Glomerular endothelial cell (primary cell): ENCODE results near the gene RIPPLY2. TPM values are rescaled to one million over a fixed set of nuclear protein-coding genes. Genes with fewer than 3 reads are reported as not detected.

Experiments
- DNase-seq: peaks from one replicate; pipeline ENCODE4 v3.0.0-alpha.2; 2011; ENCODE audit warnings: low read depth, low spot score; ENCODE audit errors: extremely low read depth
- total RNA-seq: library from RNA; depleted of rRNA; stranded (reverse); fragments of >200 nt; gene quantifications from 2 replicates; pipeline ENCODE4 v1.2.3, GENCODE V29; 2015

The RIPPLY2 gene
- total RNA-seq, 1 donor from 2014 or later = not detected

DNA sequence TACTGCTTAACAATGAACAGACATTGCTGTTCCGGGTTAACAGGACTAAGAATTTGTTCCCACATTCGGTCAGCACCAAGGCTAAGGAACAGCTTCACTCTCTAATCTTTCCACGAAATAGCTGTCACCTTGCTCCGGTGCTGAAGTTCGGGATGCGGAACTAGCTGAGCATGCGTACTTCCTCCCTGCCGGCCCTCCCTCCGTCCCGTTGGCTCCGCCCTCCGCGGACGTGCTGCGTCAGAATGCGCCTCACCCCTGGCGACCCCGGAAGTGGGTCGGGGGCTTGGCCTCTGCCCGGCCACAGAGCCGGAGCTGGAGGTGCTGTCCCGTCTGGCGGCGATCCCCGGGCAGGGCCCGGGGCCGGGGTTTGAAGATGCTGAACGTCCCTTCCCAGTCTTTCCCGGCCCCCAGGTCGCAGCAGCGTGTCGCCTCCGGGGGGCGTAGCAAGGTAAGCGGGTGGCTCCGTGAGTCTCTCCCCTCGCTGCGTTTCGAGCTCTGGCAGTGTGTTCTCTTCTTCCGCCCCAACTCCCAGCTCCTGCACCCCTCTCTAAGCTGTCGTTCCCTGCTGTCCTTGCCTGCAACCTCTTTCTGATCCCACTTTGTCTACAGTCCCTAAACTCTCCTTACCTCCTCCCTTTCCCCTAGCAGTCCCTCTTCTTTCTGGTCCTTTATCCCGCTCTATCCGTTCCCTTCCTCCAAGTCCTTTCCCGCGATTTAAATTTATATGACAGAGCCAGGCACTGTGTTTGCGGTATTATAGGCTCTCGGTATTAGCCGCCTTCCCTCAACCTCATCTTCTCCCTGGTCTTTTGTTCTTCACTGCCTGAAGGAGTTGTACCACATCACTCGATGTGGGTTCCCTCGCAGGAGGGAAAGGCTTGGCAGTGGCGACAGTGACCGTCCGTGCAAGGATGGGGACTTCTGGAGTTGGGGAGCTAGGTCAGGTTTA lies 6.5 kb downstream of the RIPPLY2 start, which contains the start of gene CYB5R4:
Gene CYB5R4, plus strand, starts transcription at position 280 of the 949 bp plus-strand sequence. Its CDS starts 94 bp downstream, at position 374.
- peak; percentile 76 for DNase-seq

DNA sequence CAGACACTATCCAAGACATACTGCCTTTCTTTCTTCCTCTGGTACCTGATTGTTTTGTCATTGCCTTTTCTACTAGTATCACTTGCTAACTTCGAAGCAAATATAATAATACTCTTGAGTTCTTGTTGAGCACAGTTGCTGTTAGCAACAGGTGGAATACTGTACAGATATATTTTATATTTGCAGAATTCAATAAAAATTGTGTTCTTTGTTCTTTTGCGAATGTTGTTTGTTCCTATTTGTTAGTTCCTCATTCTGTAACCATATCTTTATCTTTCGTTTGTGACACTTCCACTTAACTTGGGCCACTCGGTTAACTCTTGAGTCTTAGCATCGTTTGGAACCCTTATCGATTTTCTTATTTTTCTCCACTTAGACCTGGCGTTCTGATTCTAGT lies 7.2 kb downstream of the RIPPLY2 start:
- no peak for DNase-seq

DNA sequence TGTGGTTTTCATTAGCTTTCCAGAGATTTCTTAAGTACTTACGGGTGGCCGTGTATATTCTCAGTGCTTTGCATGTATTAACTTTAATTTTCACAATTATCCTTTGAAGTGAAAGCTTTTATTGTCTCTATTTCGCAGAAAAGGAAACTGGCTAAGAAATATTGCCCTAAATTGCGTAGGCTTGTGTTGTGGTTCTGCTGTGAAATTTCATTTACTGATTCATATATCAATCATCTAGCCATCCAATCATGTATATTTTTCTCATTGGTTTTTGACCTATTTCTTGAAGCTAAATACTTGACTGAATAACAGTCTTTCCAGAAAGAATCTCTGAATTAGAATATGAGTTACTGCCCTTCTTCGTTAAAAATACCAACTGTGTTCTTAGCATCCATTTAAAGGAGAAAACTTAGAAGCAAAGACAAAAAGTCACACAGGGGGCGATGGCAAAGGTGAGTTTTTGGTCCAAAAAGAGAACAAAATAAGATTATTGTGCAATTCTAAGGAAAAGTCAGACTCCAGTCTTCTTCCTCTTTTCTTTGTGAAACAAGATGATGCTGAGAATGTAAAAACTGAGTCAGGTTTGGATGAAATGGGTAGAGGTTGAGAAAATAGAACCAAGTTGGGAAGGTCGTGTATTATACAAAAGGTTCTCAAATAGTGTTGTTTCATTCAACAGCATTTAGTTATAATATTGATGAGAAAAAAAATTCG lies 7.8 kb downstream of the RIPPLY2 start:
- DNase-seq = no peak

DNA sequence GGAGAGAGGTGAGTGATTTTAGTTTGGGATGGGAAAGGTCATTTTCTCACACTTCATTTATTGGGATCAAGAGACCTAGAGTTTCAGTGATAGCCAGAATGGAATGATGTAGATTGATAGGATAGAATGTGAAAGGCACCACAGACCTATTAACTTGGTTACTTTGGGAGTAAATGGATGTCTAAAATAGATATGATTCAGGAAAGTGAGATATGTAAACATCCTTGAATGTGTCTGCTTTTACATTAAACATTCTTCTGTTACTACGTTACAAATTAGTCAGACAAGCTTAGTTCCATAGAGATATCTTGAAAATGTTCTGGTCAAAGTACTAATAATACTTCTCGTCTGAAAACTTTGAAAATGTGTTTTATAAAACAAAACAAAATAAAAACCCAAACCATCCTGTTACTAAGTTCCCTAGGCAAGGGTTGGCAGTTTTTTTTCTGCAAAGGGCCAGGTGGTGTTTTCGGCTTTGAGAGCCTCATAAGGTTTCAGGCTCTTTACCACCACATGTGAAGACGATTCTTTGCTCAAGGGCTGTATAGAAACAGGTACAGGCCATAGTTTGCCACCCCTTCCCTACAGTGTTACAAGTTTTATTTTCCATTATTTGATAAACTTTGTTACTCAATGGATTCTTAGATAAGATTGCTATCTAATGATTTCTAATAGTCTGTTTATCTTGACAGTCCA lies 9.8 kb downstream of the RIPPLY2 start:
- DNase-seq = no peak

DNA sequence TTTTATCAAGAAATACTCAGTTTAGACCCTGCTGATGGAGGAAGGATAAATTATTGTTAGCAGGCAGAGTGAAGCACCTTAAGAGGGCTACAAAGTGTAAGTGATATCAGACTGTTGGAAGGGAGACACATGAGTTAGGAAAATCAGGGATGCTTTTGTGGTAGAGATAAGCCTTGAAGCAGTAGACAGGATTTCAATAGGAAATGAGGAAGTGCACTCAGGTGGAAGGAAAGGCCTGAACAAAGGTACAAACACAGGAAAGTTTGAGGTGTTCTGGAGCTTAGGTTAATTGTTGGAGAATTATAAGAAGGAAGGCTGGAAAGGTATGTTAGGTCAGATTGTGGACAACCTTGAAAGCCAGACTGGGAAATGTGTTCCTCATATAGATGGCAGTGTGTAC lies 13.9 kb downstream of the RIPPLY2 start:
- DNase-seq = no peak

DNA sequence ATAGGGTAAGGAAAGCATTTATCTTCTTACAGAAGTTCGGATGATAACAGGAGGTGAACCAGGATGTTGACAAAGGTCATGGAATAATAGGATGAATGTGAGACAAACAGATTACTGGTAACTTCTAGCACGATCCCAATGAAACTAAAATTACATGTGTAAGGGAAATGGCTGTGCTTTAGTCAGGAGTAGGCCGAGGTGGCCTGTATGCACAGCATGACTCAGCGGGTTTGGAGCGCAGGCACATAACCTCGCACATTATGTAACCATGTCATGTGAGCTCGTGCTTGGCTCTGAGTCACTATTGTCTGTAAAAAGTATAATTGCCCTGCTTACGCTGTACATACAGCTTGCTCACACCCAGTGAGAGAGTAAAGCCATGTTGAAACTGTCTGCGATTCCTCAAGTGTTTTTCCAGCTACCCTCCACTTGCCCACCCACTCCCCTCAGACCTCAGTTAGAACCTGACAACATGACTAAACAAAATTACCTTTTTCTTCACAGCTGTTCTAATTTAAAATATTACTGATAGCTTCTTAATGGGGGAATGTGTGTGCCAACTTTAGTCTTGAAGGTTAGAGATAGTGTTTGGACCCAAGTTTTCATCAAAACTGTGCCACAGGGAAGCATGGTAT lies 14.5 kb downstream of the RIPPLY2 start:
- DNase-seq = no peak

DNA sequence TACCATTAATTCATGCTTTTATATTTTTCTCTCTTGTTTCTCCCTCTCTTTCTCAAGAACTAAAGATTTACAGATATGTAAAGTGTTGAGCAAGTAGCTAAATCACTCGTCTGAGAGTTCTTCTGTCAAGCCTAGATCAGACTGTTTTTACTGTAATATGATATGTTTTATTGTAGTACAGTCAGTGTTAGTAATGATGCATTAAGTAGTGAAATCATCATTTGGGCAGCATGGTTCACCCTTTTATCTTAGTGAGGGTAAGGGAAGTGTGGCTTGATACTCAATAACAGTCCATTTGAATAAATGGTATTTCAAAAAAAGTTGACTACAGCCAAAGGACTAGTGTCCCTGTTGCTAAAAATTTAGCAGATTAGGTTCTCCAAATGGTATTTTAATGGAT lies 15.5 kb downstream of the RIPPLY2 start:
- DNase-seq = no peak

DNA sequence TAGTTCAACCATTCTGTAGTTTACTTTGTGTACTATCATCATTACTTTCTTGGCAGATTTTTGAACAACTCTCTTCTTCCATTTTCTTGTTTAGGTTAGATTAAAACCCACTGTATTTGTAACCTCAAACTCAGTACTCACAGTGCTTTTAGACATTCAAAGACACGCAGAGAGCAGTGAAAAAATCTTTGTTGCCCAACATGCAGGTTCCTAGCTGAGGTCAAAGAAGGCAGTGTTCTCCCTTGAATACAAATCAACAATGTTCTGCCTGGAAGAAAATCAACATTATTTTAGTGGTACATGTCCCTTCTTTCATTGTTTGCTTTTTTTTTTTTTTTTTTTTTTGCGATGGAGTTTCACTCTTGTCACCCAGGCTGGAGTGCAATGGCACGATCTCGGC lies 17.5 kb downstream of the RIPPLY2 start:
- DNase-seq = no peak

DNA sequence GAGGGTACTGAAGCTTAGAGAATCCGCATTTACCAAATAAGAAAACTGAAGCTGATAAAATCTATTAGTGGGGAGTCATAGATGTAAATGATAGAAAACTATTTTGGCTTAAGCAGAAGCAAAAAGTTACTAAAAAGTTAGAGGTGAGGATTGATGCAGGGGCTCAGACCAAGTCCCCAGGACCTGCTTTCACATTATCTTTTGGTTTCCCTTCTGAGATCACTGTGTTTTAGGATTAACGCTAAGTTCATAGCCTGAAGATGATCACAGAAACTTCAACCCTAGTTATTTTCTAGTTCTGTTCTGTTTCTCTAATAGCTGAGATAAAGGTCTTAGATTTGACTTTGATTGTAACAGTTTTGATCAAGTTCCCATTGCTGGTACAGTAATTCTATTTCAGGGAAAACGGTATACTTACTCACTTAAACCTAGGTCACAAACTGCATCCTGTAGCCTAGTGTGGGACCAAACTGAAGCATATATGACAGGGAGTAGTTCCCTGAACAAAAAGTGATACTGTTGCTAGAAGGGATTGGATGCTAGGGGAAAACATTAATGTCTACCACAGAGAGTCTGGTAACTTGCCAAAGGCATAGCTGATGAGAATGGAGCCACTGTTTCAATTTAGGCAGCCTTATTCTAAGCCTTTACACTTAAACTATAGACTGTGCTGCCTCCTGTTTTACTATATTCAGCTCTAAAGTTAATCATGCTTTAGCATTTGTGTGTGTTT lies 19.4 kb downstream of the RIPPLY2 start:
- DNase-seq = no peak

DNA sequence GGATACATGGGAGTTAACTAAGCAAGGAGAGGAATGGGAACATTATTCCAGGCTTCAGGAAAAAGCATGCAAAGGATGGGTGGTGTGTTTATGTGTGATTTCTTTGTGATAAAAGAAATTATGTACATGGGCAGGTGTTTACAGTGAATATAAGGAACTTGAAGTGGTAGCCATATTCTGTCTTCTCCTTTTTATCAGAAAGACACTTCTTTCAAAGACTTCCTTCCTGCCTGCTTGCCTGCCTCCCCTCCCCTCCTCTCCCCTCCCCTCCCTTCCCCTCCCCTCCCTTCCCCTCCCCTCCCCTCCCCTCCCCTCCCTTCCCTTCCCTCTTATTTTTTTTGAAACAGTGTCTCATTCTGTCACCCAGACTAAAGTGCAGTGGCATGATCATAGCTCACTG lies 20.7 kb downstream of the RIPPLY2 start:
- no peak for DNase-seq

DNA sequence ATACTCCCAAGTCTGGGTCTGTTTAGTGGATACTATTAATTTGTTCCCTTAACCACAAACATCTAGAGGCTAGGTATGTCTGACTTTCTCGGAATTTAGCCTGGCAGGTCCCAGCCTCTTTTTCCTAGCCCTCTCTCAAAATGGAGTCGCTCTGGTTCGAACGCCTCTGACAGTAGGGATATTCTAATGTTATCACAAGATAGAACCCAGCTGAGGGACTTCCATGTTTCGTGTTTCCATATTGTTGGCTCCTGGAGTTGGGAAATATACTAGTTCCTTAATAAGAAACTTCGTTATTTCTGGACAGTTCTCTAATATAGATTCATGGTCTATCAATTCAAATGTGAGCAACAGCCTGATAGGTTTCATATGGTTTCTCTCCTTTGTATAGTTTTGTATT lies 22.7 kb downstream of the RIPPLY2 start:
- no peak for DNase-seq

DNA sequence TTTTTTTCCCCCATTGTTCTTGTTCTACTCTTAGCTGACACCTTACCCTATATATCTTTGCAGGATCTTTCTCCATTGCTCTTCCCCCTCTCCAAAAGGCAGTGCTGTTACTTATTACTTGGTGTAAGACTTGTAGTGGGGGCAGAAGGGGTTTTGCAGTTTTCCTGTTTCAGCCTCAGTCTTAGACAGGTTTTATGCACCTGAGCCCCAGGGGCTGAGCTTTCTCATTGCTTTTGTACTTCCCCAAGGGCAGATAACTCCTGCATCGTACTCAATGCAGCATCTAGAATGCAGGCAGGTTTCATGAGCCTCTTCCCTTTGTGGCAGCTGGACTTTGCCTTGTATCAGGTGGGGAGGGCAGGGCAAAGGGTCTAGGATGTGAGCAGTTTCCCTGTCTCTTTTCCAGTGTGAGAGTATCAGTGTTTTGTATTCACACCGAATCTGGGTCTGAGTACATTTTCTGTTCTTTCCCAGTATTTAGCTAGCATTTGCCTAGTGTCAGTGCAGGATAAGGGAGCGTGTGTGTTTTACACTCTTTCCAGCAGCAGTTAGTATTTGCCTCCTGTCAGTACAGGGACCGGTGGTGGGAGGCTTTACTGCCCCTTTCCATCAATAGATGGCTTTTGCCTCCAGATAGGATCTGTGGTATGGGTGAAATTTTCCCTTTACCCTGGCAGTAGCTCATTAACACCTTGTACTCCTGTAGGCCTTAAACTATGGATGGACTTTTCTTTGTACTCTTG lies 25.9 kb downstream of the RIPPLY2 start:
- DNase-seq = no peak

DNA sequence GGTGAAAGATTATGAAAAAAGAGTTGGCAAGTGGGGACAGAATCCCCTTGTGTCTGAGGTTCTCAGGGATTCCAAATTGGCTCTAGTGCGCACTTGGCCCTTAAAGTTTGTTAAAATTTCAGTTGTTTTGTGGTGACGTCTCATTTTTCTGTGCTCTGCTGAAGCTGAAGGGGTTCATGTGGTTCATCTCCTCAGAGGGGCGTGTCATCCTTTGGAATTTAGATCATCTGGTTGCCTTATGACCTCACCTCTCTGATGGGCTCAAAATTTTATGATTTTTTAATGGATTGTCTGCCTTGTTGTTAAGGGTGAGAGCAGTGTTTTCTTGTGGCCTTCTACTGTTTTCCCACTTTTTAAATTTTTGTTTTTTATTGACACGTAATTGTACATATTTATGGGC lies 26.6 kb downstream of the RIPPLY2 start:
- DNase-seq = no peak

DNA sequence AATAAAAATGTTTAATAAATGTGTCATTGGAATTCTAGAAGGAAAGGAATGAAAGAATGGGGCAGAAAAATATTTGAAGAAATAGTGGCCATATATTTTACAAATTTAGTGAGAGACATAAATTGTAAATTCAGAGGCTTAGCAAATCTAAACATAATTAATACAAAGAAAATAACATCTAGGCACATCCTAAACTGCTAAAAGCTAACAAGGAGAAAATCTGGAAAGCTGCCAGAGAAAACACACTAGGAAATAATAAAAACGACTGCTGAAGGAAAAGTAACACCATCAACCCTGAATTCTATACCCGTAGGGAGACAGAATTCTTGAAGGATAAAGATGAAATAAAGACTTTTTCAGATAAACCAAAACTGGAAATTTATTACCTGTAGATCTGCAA lies 30.1 kb downstream of the RIPPLY2 start:
- no peak for DNase-seq

DNA sequence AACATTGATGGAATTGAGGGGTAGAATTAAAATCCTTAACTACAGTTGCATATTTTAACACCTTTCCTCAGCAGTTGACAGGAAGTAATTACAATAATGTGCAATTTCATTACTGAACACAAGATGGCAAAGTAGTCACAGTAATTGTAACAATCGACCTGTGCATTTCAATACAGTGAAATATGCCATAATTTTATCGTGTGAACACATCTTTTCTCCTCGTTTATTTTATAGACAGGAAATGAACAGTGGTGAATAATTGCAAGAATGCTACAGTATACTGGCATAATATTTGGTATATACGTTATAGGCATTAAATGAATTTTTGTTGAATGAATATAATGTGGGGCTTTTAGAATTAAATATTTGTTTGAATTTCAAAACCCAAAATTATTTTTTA lies 31.4 kb downstream of the RIPPLY2 start:
- DNase-seq = peak; percentile 45

DNA sequence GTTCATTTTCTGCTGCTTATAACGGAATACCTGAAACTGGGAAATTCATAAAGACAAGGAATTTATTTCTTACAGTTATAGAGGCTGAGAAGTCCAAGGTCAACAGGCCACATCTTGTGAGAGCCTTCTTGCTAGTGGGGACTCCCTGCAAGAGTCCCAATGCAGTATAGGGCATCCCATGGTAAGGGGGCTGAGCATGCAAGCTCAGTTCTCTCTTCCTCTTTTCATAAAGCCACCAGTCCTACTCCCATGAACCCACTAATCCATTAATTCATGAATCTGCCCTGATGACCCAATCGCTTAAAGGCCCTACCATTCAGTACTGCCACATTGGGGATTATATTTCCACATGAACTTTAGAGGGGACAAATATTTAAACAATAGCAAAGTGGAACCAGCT lies 32.8 kb downstream of the RIPPLY2 start:
- no peak for DNase-seq

DNA sequence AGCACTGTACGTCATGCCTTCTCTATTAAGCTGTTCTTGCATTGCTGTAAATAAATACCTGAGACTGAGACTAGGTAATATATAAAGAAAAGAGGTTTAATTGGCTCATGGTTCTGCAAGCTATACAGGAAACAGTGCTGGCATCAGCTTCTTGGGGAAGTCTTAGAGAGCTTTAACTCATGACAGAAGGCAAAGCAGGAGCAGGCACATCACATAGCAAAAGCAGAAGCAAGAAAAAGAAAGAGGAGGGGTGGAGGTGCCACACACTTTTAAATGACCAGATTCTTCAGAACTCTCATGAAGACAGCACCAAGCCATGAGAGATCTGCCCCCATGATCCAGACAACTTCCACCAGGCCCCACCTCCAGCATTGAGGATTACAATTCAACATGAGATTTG lies 36.5 kb downstream of the RIPPLY2 start:
- no peak for DNase-seq

DNA sequence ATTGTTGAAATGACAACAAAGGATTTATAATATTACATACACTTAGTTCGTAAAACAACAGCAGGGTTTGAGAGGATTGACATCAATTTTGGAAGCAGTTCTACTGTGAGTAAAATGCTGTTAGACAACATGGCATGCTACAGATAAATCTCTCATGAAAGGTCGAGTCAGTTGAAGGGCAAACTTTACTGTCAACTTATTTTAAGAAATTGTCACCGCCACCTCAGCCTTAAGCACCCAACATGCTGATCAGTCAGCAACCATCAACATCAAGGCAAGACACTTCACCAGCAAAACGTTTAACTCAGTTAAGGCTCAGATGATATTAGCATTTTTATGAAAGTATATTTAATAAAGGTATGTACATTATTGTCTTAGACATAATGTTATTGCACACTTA lies 37.4 kb downstream of the RIPPLY2 start:
- no peak for DNase-seq

DNA sequence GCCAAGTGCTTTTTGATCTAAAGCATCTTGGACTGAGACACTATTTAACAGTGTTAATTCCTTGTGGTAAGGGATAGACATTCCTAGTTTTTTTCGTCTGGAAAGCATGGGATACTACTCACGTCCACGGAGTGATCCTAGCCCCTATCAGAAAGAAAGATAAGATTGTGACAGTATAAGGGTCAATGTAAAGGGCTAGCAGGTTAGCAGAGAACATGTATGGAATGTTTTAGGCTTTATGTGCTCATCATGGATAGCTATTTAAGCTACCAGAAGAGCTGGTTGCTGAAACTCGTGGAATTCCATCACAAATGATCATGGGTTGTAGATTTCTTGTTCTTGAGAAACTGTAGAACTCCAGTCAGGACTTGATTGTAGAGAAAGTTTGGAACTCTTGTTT lies 38.4 kb downstream of the RIPPLY2 start:
- no peak for DNase-seq

DNA sequence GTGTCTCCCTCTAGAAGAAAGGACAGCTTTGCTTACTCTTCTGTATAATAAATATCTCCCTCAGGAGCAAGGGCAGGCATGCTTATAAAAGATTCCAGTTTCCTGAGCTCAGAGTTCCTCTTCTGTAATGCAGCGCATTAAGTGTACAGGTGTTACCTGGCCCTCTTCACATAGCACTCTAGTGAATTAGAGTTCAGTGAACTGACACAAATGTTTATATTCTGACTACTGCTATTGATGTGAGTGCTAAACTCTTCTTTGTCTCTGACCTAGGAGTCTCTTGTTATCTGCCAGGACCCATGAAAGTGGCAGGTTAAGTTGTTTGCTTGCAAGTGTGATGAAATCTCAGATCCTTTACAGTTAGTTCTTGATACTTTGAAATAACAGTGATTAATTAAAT lies 39.9 kb downstream of the RIPPLY2 start:
- DNase-seq = no peak
